ENCODE data around the gene CCNA2. TPM values are rescaled to one million over a fixed set of nuclear protein-coding genes. Genes with fewer than 3 reads are reported as not detected.

Gene CCNA2
- total RNA-seq, 6 experiments from 2014 or later: 30.0 to 77.0 (median 68.9) TPM

- Mint-ChIP-seq H3K9me3 (no peaks in the 10 kb centered on the region), H3K27me3 (ENCODE audit: insufficient read depth) (peaks cover 5% of the 10 kb centered on the region; the same call in 1 of the 2 replicates), H3K4me1 (ENCODE audit: low read depth) (peaks cover 23% of the 10 kb centered on the region), H3K4me3 (no peak overlapping the region), H3K27ac (no peak overlapping the region), H3K36me3 (ENCODE audit: low read depth) (peaks cover 13% of the 10 kb centered on the region)
- peak; percentile 29 for DNase-seq
- TF ChIP-seq CTCF (IDR thresholded peaks at IDR 0.05): no peak
These were observed 4.2 kb upstream of the CCNA2 start for GRCh38 chr4:121827853-121828252.

GRCh38 chr4:121824950-121825349 lies 1.3 kb upstream of the CCNA2 start:
- peaks cover 50% of the 10 kb centered on the region for H3K4me1 Mint-ChIP-seq (ENCODE audit: low read depth)
- no peak for DNase-seq
- peaks cover 26% of the 10 kb centered on the region; the same call in 1 of the 2 replicates for H3K36me3 Mint-ChIP-seq (ENCODE audit: low read depth)
- H3K4me3 Mint-ChIP-seq: no peak overlapping the region
- H3K27ac Mint-ChIP-seq: no peak overlapping the region
- no peaks in the 10 kb centered on the region for H3K9me3 Mint-ChIP-seq
- H3K27me3 Mint-ChIP-seq (ENCODE audit: insufficient read depth): peaks cover 4% of the 10 kb centered on the region; the same call in 1 of the 2 replicates
- TF ChIP-seq CTCF (IDR thresholded peaks at IDR 0.05): no peak

- no peak for DNase-seq
- TF ChIP-seq CTCF (IDR thresholded peaks at IDR 0.05): no peak
- Mint-ChIP-seq H3K4me1 (ENCODE audit: low read depth) (peaks cover 58% of the 10 kb centered on the region), H3K27me3 (ENCODE audit: insufficient read depth) (peaks cover 4% of the 10 kb centered on the region; the same call in 1 of the 2 replicates), H3K9me3 (no peaks in the 10 kb centered on the region), H3K4me3 (peak overlapping the region; percentile 98), H3K27ac (peak overlapping the region; percentile 79), H3K36me3 (ENCODE audit: low read depth) (peaks cover 28% of the 10 kb centered on the region; the same call in 1 of the 2 replicates)
These were observed 466 bp upstream of the CCNA2 start for GRCh38 chr4:121824171-121824527.

GRCh38 chr4:121822796-121823504 lies 733 bp downstream of the CCNA2 start:
- H3K27me3 Mint-ChIP-seq (ENCODE audit: insufficient read depth): peaks cover 4% of the 10 kb centered on the region; the same call in 1 of the 2 replicates
- peak overlapping the region; percentile 79 for H3K27ac Mint-ChIP-seq
- no peaks in the 10 kb centered on the region for H3K9me3 Mint-ChIP-seq
- DNase-seq: peak; percentile 41
- TF ChIP-seq CTCF (IDR thresholded peaks at IDR 0.05): peak; percentile 55
- peaks cover 38% of the 10 kb centered on the region for H3K36me3 Mint-ChIP-seq (ENCODE audit: low read depth)
- H3K4me3 Mint-ChIP-seq: peak overlapping the region; percentile 98
- H3K4me1 Mint-ChIP-seq (ENCODE audit: low read depth): peaks cover 66% of the 10 kb centered on the region

GRCh38 chr4:121822047-121822446 lies 1.6 kb downstream of the CCNA2 start:
- Mint-ChIP-seq H3K4me3 (peak overlapping the region; percentile 98), H3K9me3 (no peaks in the 10 kb centered on the region), H3K36me3 (ENCODE audit: low read depth) (peaks cover 39% of the 10 kb centered on the region), H3K4me1 (ENCODE audit: low read depth) (peaks cover 67% of the 10 kb centered on the region), H3K27me3 (ENCODE audit: insufficient read depth) (peaks cover 4% of the 10 kb centered on the region; the same call in 1 of the 2 replicates), H3K27ac (peak overlapping the region; percentile 79)
- no peak for DNase-seq
- TF ChIP-seq CTCF (IDR thresholded peaks at IDR 0.05): no peak

Measured in HFFc6 (cell line).